Heart right ventricle (tissue), 16 donors: Measurements from ENCODE around the gene FRMD4B. TPM values are rescaled to one million over a fixed set of nuclear protein-coding genes. Genes with fewer than 3 reads are reported as not detected.

Source experiments
- ATAC-seq, 8 donors: fragments of 200-7000 bp; cut with Tn5 transposase; one replicate each; pipeline ENCODE4 v1.9.1; 2020; ENCODE audit warnings: mild to moderate bottlenecking in 8 of 8, moderate library complexity in 8 of 8, moderate number of reproducible peaks in 1 of 8
- DNase-seq, 2 donors: peaks; one replicate each; pipeline ENCODE4 v3.0.0-alpha.2; 2020
- H3K27ac ChIP-seq, 10 donors: fragments of 200-600 bp; sonication (generic) in 2 of 10; one replicate each; pipeline versions ENCODE4 v1.5.0 to v1.8.0; 2020 to 2022; ENCODE audit warnings: mild to moderate bottlenecking in 3 of 10
- H3K27me3 ChIP-seq, 7 donors: fragments of 200-600 bp; one replicate each; pipeline ENCODE4 v1.8.0; 2021 to 2022; ENCODE audit warnings: mild to moderate bottlenecking in 2 of 7
- H3K36me3 ChIP-seq, 9 donors: fragments of 200-600 bp; sonication (generic) in 1 of 9; one replicate each; pipeline versions ENCODE4 v1.5.0 to v1.8.0; 2020 to 2022; ENCODE audit warnings: mild to moderate bottlenecking in 2 of 9
- H3K4me1 ChIP-seq, 9 donors: fragments of 200-600 bp; sonication (generic) in 1 of 9; one replicate each; pipeline versions ENCODE4 v1.5.0 to v1.8.0; 2020 to 2022; ENCODE audit warnings: mild to moderate bottlenecking in 4 of 9
- H3K4me3 ChIP-seq, 10 donors: fragments of 200-600 bp; sonication (generic) in 2 of 10; one replicate each; pipeline versions ENCODE4 v1.5.0 to v1.8.0; 2020 to 2022; ENCODE audit warnings: mild to moderate bottlenecking in 7 of 10, moderate library complexity in 2 of 10
- H3K9me3 ChIP-seq, 11 donors: fragments of 200-600 bp in 10 of 11; sonication (generic) in 2 of 11; one replicate each; pipeline versions ENCODE4 v1.5.0 to v1.8.0; 2013 to 2022; ENCODE audit warnings: mild to moderate bottlenecking in 2 of 11, control low read depth in 1 of 11, moderate library complexity in 1 of 11
- CTCF ChIP-seq, 9 donors: fragments of 200-600 bp; sonication (generic) in 2 of 9; IDR thresholded peaks; one replicate each; pipeline versions ENCODE4 v1.5.0 to v1.8.0; 2021 to 2022; ENCODE audit warnings: antibody characterized with exemption in 9 of 9, mild to moderate bottlenecking in 5 of 9, moderate library complexity in 1 of 9
- WGBS, 2 donors: extraction: QIAGEN DNeasy Blood & Tissue Kit; methylation state at CpG; one replicate each; pipeline ENCODE4 v1.1.7; 2013; ENCODE audit warnings: inconsistent platforms in 1 of 2; 5-methylcytosine and 5-hydroxymethylcytosine counted together
- intact Hi-C, 10 donors: fragments of 100-400 bp; cut with DNase I; formaldehyde crosslinking; loops; one replicate each; pipeline versions ENCODE4 v1.11.1 to v1.14.2; 2022
- polyA plus RNA-seq, 2 donors: library from polyadenylated mRNA; stranded (reverse); fragments of 200-250 nt; gene quantifications; one replicate each; pipeline ENCODE4 v1.2.3, GENCODE V29; 2013
- total RNA-seq, 10 donors: library from RNA; stranded (reverse); fragmentation: NEBNext Ultra II Directional in 3 of 10; extraction: Animal tissue kit (Norgen Biotek cat#: 25700) in 3 of 10; gene quantifications; one replicate each; pipeline versions ENCODE4 v1.2.1 to v1.2.4, GENCODE V29; 2021 to 2023
- donor health status: Arrhythmogenic right ventricular cardiomyopathy.
- donor health status: ischemic (EF 13 %, LVEDD 7.1; RV severe dilation, severe dysfunction).
- donor health status: healthy with polysubstance abuse.
- donor health status: DM: no; HTN: yes; CAD: no.
- donor health status: DM: no; HTN: no; CAD: no.
- donor health status: ischemic (EF 25% LVEDD 6.9; RV normal size, moderate dysfunction).
- donor health status: ischemic (EF 25% LVEDD 5.7; RV mildly dilated, moderate dysfunction).
- donor health status: healthy.
- donor health status: DM: yes; HTN: yes; CAD: no.
- donor health status: Ischemic cardiomyopathy.
- donor health status: ischemic (EF 35%, LVEDD 5.7; RV mildly dilated, moderate dysfunction).
- donor health status: nonischemic (EF 11% LVEDD 7.7; RV severe dilation, severe dysfunction).
- donor health status: DM: yes; HTN: yes; CAD: no.
- donor health status: PGD.
- donor health status: ischemic (EF 29% LVEDD 5.4; RV normal size, mild dysfunction).
- donor health status: nonischemic (EF 23%, LVEDD 6.1; RV moderate dilation, normal function).

The FRMD4B gene
- total and polyA plus RNA-seq, 12 donors, result 4.1 to 31.0 (median 16.7) TPM

- no peak overlapping the region for H3K27ac ChIP-seq
- TF ChIP-seq CTCF (IDR thresholded peaks at IDR 0.05), result no peak
- peaks cover 0 to 10% (median 6%) of the 10 kb centered on the region in 11 donors for H3K9me3 ChIP-seq
- H3K36me3 ChIP-seq, result no peaks in the 10 kb centered on the region
- WGBS, 2 donors, result 4 to 10% methylated on average over 2 of the region's 2 CpGs
- intact Hi-C loops, result loop anchor here in 4 of 10 donors (5.0 to 10.0 kb wide), 2 partner anchors 79 to 81 kb away; no protein-coding TSS in a partner anchor
- H3K27me3 ChIP-seq, result no peaks in the 10 kb centered on the region
- ATAC-seq, result peak in 7 of 8 donors; percentile 21 to 61 (median 31)
- peaks cover 0 to 45% (median 28%) of the 10 kb centered on the region in 9 donors for H3K4me1 ChIP-seq
- no peak overlapping the region for H3K4me3 ChIP-seq
- peak in 1 of 2 donors; percentile 67 for DNase-seq
Measured at GRCh38 chr3:69406163-69406562, 20.3 kb upstream of the FRMD4B start.

- intact Hi-C loops, result loop anchor here in 4 of 10 donors (5.0 to 10.0 kb wide), 2 partner anchors 78 to 80 kb away; no protein-coding TSS in a partner anchor
- DNase-seq (no peak), ATAC-seq (no peak)
- peaks cover 0 to 10% (median 6%) of the 10 kb centered on the region in 11 donors for H3K9me3 ChIP-seq
- 78 to 98% methylated on average over 3 of the region's 3 CpGs for WGBS, 2 donors
- H3K27me3 ChIP-seq, result no peaks in the 10 kb centered on the region
- H3K4me3 ChIP-seq, result no peak overlapping the region
- H3K27ac ChIP-seq, result no peak overlapping the region
- no peaks in the 10 kb centered on the region for H3K36me3 ChIP-seq
- H3K4me1 ChIP-seq, result peaks cover 0 to 36% (median 26%) of the 10 kb centered on the region in 9 donors
- TF ChIP-seq CTCF (IDR thresholded peaks at IDR 0.05), result no peak
Measured at GRCh38 chr3:69405067-69405466, 19.2 kb upstream of the FRMD4B start.

- intact Hi-C loops, result loop anchor here in 1 of 10 donors (10.0 kb wide), 1 partner anchor 79 kb away; no protein-coding TSS in a partner anchor
- WGBS, 2 donors, result 90 to 92% methylated on average over 4 of the region's 4 CpGs
- no peak for ATAC-seq
Measured at GRCh38 chr3:69403454-69403853, 17.6 kb upstream of the FRMD4B start.

GRCh38 chr3:69400683-69401082 lies 14.8 kb upstream of the FRMD4B start:
- no peak overlapping the region for H3K4me3 ChIP-seq
- intact Hi-C loops, result loop anchor here in 1 of 10 donors (10.0 kb wide), 1 partner anchor 76 kb away; no protein-coding TSS in a partner anchor
- ATAC-seq (no peak), DNase-seq (no peak)
- no peak for TF ChIP-seq CTCF (IDR thresholded peaks at IDR 0.05)
- WGBS, 2 donors, result 45 to 67% methylated on average over 2 of the region's 2 CpGs
- H3K9me3 ChIP-seq, result peaks cover 0 to 18% (median 6%) of the 10 kb centered on the region in 11 donors
- H3K27me3 ChIP-seq, result no peaks in the 10 kb centered on the region
- no peak overlapping the region for H3K27ac ChIP-seq
- no peaks in the 10 kb centered on the region for H3K36me3 ChIP-seq
- H3K4me1 ChIP-seq, result peaks cover 0 to 4% (median under 1%) of the 10 kb centered on the region in 9 donors

More at GRCh38 chr3:69403454-69403853, 17.6 kb upstream of the FRMD4B start:
- no peak overlapping the region for H3K4me3 ChIP-seq
- peaks cover 0 to 10% (median 6%) of the 10 kb centered on the region in 11 donors for H3K9me3 ChIP-seq
- no peaks in the 10 kb centered on the region for H3K27me3 ChIP-seq
- no peaks in the 10 kb centered on the region for H3K36me3 ChIP-seq
- H3K27ac ChIP-seq, result no peak overlapping the region
- H3K4me1 ChIP-seq, result peaks cover 0 to 20% (median 12%) of the 10 kb centered on the region in 9 donors
- TF ChIP-seq CTCF (IDR thresholded peaks at IDR 0.05), result no peak
- no peak for DNase-seq
